ENCODE results near the gene REV1.
A peak's percentile ranks its signal among the peaks of the same experiment; 100 is the strongest.

The REV1 gene

GRCh38 chr2:99424371-99424770 lies 65.4 kb downstream of the REV1 start:
- peaks cover 21% of the 10 kb centered on the region for H3K4me1 ChIP-seq (ENCODE audit: control insufficient read depth, insufficient read depth, low read length)
- H3K4me3 ChIP-seq (ENCODE audit: low read length in 2 of 2), result no peak overlapping the region
- H3K9ac ChIP-seq (ENCODE audit: low read length in 2 of 2), result no peak overlapping the region
- H3K36me3 ChIP-seq (ENCODE audit: control insufficient read depth in 2 of 2, insufficient read depth in 2 of 2, low read length in 2 of 2), result peaks cover 10 to 17% of the 10 kb centered on the region in 2 donors
- no peaks in the 10 kb centered on the region for H3K9me3 ChIP-seq (ENCODE audit: control insufficient read depth in 2 of 2, low read length in 2 of 2)
- H3K27ac ChIP-seq (ENCODE audit: low read length), result no peak overlapping the region
- H3K27me3 ChIP-seq (ENCODE audit: control insufficient read depth in 1 of 2, insufficient read depth in 2 of 2, low read length in 2 of 2), result no peaks in the 10 kb centered on the region

- Histone ChIP-seq H3K4me3 (ENCODE audit: low read length in 2 of 2) (no peak overlapping the region), H3K27ac (ENCODE audit: low read length) (peak overlapping the region; percentile 42), H3K9me3 (ENCODE audit: control insufficient read depth in 2 of 2, low read length in 2 of 2) (no peaks in the 10 kb centered on the region), H3K4me1 (ENCODE audit: control insufficient read depth, insufficient read depth, low read length) (peaks cover 21% of the 10 kb centered on the region), H3K36me3 (ENCODE audit: control insufficient read depth in 2 of 2, insufficient read depth in 2 of 2, low read length in 2 of 2) (peaks cover 6 to 16% of the 10 kb centered on the region in 2 donors), H3K27me3 (ENCODE audit: control insufficient read depth in 1 of 2, insufficient read depth in 2 of 2, low read length in 2 of 2) (no peaks in the 10 kb centered on the region), H3K9ac (ENCODE audit: low read length in 2 of 2) (no peak overlapping the region)
These were observed 67.2 kb downstream of the REV1 start for GRCh38 chr2:99422599-99422998.

GRCh38 chr2:99421469-99421868 lies 68.3 kb downstream of the REV1 start:
- Histone ChIP-seq H3K9me3 (ENCODE audit: control insufficient read depth in 2 of 2, low read length in 2 of 2) (no peaks in the 10 kb centered on the region), H3K4me3 (ENCODE audit: low read length in 2 of 2) (no peak overlapping the region), H3K27ac (ENCODE audit: low read length) (no peak overlapping the region), H3K4me1 (ENCODE audit: control insufficient read depth, insufficient read depth, low read length) (peaks cover 21% of the 10 kb centered on the region), H3K9ac (ENCODE audit: low read length in 2 of 2) (no peak overlapping the region), H3K36me3 (ENCODE audit: control insufficient read depth in 2 of 2, insufficient read depth in 2 of 2, low read length in 2 of 2) (peaks cover 9 to 23% of the 10 kb centered on the region in 2 donors), H3K27me3 (ENCODE audit: control insufficient read depth in 1 of 2, insufficient read depth in 2 of 2, low read length in 2 of 2) (no peaks in the 10 kb centered on the region)

- Histone ChIP-seq H3K27me3 (ENCODE audit: control insufficient read depth in 1 of 2, insufficient read depth in 2 of 2, low read length in 2 of 2) (no peaks in the 10 kb centered on the region), H3K9me3 (ENCODE audit: control insufficient read depth in 2 of 2, low read length in 2 of 2) (no peaks in the 10 kb centered on the region), H3K4me3 (ENCODE audit: low read length in 2 of 2) (no peak overlapping the region), H3K36me3 (ENCODE audit: control insufficient read depth in 2 of 2, insufficient read depth in 2 of 2, low read length in 2 of 2) (peaks cover 11 to 24% of the 10 kb centered on the region in 2 donors), H3K9ac (ENCODE audit: low read length in 2 of 2) (no peak overlapping the region), H3K27ac (ENCODE audit: low read length) (peak overlapping the region; percentile 25), H3K4me1 (ENCODE audit: control insufficient read depth, insufficient read depth, low read length) (peaks cover 21% of the 10 kb centered on the region)
These were observed 69.0 kb downstream of the REV1 start for GRCh38 chr2:99420751-99421299.

GRCh38 chr2:99420031-99420430 lies 69.8 kb downstream of the REV1 start:
- Histone ChIP-seq H3K4me1 (ENCODE audit: control insufficient read depth, insufficient read depth, low read length) (peaks cover 15% of the 10 kb centered on the region), H3K9me3 (ENCODE audit: control insufficient read depth in 2 of 2, low read length in 2 of 2) (no peaks in the 10 kb centered on the region), H3K27ac (ENCODE audit: low read length) (peak overlapping the region; percentile 25), H3K9ac (ENCODE audit: low read length in 2 of 2) (no peak overlapping the region), H3K36me3 (ENCODE audit: control insufficient read depth in 2 of 2, insufficient read depth in 2 of 2, low read length in 2 of 2) (peaks cover 16 to 31% of the 10 kb centered on the region in 2 donors), H3K4me3 (ENCODE audit: low read length in 2 of 2) (no peak overlapping the region), H3K27me3 (ENCODE audit: control insufficient read depth in 1 of 2, insufficient read depth in 2 of 2, low read length in 2 of 2) (no peaks in the 10 kb centered on the region)

GRCh38 chr2:99417396-99417795 lies 72.4 kb downstream of the REV1 start:
- Histone ChIP-seq H3K9ac (ENCODE audit: low read length in 2 of 2) (no peak overlapping the region), H3K36me3 (ENCODE audit: control insufficient read depth in 2 of 2, insufficient read depth in 2 of 2, low read length in 2 of 2) (peaks cover 26 to 33% of the 10 kb centered on the region in 2 donors), H3K4me1 (ENCODE audit: control insufficient read depth, insufficient read depth, low read length) (peaks cover 7% of the 10 kb centered on the region), H3K27ac (ENCODE audit: low read length) (no peak overlapping the region), H3K27me3 (ENCODE audit: control insufficient read depth in 1 of 2, insufficient read depth in 2 of 2, low read length in 2 of 2) (no peaks in the 10 kb centered on the region), H3K9me3 (ENCODE audit: control insufficient read depth in 2 of 2, low read length in 2 of 2) (no peaks in the 10 kb centered on the region), H3K4me3 (ENCODE audit: low read length in 2 of 2) (no peak overlapping the region)

GRCh38 chr2:99414566-99414965 lies 75.3 kb downstream of the REV1 start:
- Histone ChIP-seq H3K9me3 (ENCODE audit: control insufficient read depth in 2 of 2, low read length in 2 of 2) (no peaks in the 10 kb centered on the region), H3K4me3 (ENCODE audit: low read length in 2 of 2) (no peak overlapping the region), H3K27ac (ENCODE audit: low read length) (no peak overlapping the region), H3K9ac (ENCODE audit: low read length in 2 of 2) (no peak overlapping the region), H3K27me3 (ENCODE audit: control insufficient read depth in 1 of 2, insufficient read depth in 2 of 2, low read length in 2 of 2) (no peaks in the 10 kb centered on the region), H3K36me3 (ENCODE audit: control insufficient read depth in 2 of 2, insufficient read depth in 2 of 2, low read length in 2 of 2) (peaks cover 31 to 35% of the 10 kb centered on the region in 2 donors), H3K4me1 (ENCODE audit: control insufficient read depth, insufficient read depth, low read length) (no peaks in the 10 kb centered on the region)

- H3K9ac ChIP-seq (ENCODE audit: low read length in 2 of 2), result no peak overlapping the region
- H3K9me3 ChIP-seq (ENCODE audit: control insufficient read depth in 2 of 2, low read length in 2 of 2), result no peaks in the 10 kb centered on the region
- H3K27me3 ChIP-seq (ENCODE audit: control insufficient read depth in 1 of 2, insufficient read depth in 2 of 2, low read length in 2 of 2), result no peaks in the 10 kb centered on the region
- no peaks in the 10 kb centered on the region for H3K4me1 ChIP-seq (ENCODE audit: control insufficient read depth, insufficient read depth, low read length)
- H3K27ac ChIP-seq (ENCODE audit: low read length), result no peak overlapping the region
- no peak overlapping the region for H3K4me3 ChIP-seq (ENCODE audit: low read length in 2 of 2)
- H3K36me3 ChIP-seq (ENCODE audit: control insufficient read depth in 2 of 2, insufficient read depth in 2 of 2, low read length in 2 of 2), result peaks cover 26 to 32% of the 10 kb centered on the region in 2 donors
These were observed 79.5 kb downstream of the REV1 start for GRCh38 chr2:99410276-99410675.

- no peaks in the 10 kb centered on the region for H3K9me3 ChIP-seq (ENCODE audit: control insufficient read depth in 2 of 2, low read length in 2 of 2)
- no peak overlapping the region for H3K9ac ChIP-seq (ENCODE audit: low read length in 2 of 2)
- H3K4me3 ChIP-seq (ENCODE audit: low read length in 2 of 2), result no peak overlapping the region
- no peaks in the 10 kb centered on the region for H3K27me3 ChIP-seq (ENCODE audit: control insufficient read depth in 1 of 2, insufficient read depth in 2 of 2, low read length in 2 of 2)
- H3K36me3 ChIP-seq (ENCODE audit: control insufficient read depth in 2 of 2, insufficient read depth in 2 of 2, low read length in 2 of 2), result peaks cover 38 to 53% of the 10 kb centered on the region in 2 donors
- no peak overlapping the region for H3K27ac ChIP-seq (ENCODE audit: low read length)
- H3K4me1 ChIP-seq (ENCODE audit: control insufficient read depth, insufficient read depth, low read length), result peaks cover 6% of the 10 kb centered on the region
These were observed 83.7 kb downstream of the REV1 start for GRCh38 chr2:99406137-99406536.

- H3K9me3 ChIP-seq (ENCODE audit: control insufficient read depth in 2 of 2, low read length in 2 of 2), result no peaks in the 10 kb centered on the region
- H3K36me3 ChIP-seq (ENCODE audit: control insufficient read depth in 2 of 2, insufficient read depth in 2 of 2, low read length in 2 of 2), result peaks cover 33 to 51% of the 10 kb centered on the region in 2 donors
- H3K27ac ChIP-seq (ENCODE audit: low read length), result no peak overlapping the region
These were observed 84.8 kb downstream of the REV1 start for GRCh38 chr2:99404797-99405669.

More at GRCh38 chr2:99404797-99405669, 84.8 kb downstream of the REV1 start:
- peaks cover 6% of the 10 kb centered on the region for H3K4me1 ChIP-seq (ENCODE audit: control insufficient read depth, insufficient read depth, low read length)
- H3K27me3 ChIP-seq (ENCODE audit: control insufficient read depth in 1 of 2, insufficient read depth in 2 of 2, low read length in 2 of 2), result no peaks in the 10 kb centered on the region
- no peak overlapping the region for H3K4me3 ChIP-seq (ENCODE audit: low read length in 2 of 2)
- no peak overlapping the region for H3K9ac ChIP-seq (ENCODE audit: low read length in 2 of 2)
